Trophoblast cell (in vitro differentiated cells and primary cell): ENCODE measurements around the gene GFRA1.

Experiments
- DNase-seq, 2 donors: peaks; one replicate each; pipeline ENCODE4 v3.0.0-alpha.2; 2016
- H2AFZ ChIP-seq: 2 replicates; pipeline ENCODE4 v1.6.1; 2013; ENCODE audit warnings: low read length, moderate library complexity, mild to moderate bottlenecking; ENCODE audit not compliant: insufficient read depth, poor library complexity
- H2AK5ac ChIP-seq: 2 replicates; pipeline ENCODE4 v1.6.1; 2013; ENCODE audit warnings: mild to moderate bottlenecking, low read length
- H2BK120ac ChIP-seq: 2 replicates; pipeline ENCODE4 v1.6.1; 2013; ENCODE audit warnings: low read length, mild to moderate bottlenecking, moderate library complexity; ENCODE audit not compliant: insufficient read depth, poor library complexity
- H2BK12ac ChIP-seq: 2 replicates; pipeline ENCODE4 v1.6.1; 2013; ENCODE audit warnings: mild to moderate bottlenecking, low read length, moderate library complexity
- H2BK5ac ChIP-seq: 2 replicates; pipeline ENCODE4 v1.6.1; 2013; ENCODE audit warnings: low read length, low read depth, moderate library complexity, mild to moderate bottlenecking; ENCODE audit not compliant: poor library complexity
- H3K14ac ChIP-seq: 2 replicates; pipeline ENCODE4 v1.6.1; 2013; ENCODE audit warnings: mild to moderate bottlenecking, low read length
- H3K18ac ChIP-seq: 2 replicates; pipeline ENCODE4 v1.6.1; 2013; ENCODE audit warnings: mild to moderate bottlenecking, low read length
- H3K23ac ChIP-seq: 2 replicates; pipeline ENCODE4 v1.6.1; 2013; ENCODE audit warnings: low read length
- H3K27ac ChIP-seq: 2 replicates; pipeline ENCODE4 v1.5.1; 2013; ENCODE audit warnings: low read depth, mild to moderate bottlenecking, inconsistent platforms, low read length, moderate library complexity
- H3K27me3 ChIP-seq: 2 replicates; pipeline ENCODE4 v1.6.1; 2013; ENCODE audit warnings: inconsistent platforms, mild to moderate bottlenecking, low read length, moderate library complexity; ENCODE audit not compliant: insufficient read depth
- H3K36me3 ChIP-seq, 2 experiments: 1 replicate in 1 of 2; 2 replicates in 1 of 2; pipeline ENCODE4 v1.6.1; 2013; ENCODE audit warnings: low read length in 2 of 2, mild to moderate bottlenecking in 2 of 2, moderate library complexity in 1 of 2; ENCODE audit not compliant: insufficient read depth in 2 of 2, control insufficient read depth in 1 of 2
- H3K4ac ChIP-seq: 2 replicates; pipeline ENCODE4 v1.6.1; 2013; ENCODE audit warnings: low read depth, mild to moderate bottlenecking, low read length, moderate library complexity
- H3K4me1 ChIP-seq, 2 experiments: 1 replicate in 1 of 2; 2 replicates in 1 of 2; pipeline ENCODE4 v1.6.1; 2013; ENCODE audit warnings: low read length in 2 of 2, mild to moderate bottlenecking in 2 of 2, moderate library complexity in 1 of 2; ENCODE audit not compliant: insufficient read depth in 2 of 2, control insufficient read depth in 1 of 2
- H3K4me2 ChIP-seq: 2 replicates; pipeline ENCODE4 v1.6.1; 2013; ENCODE audit warnings: inconsistent platforms, mild to moderate bottlenecking, low read length, moderate library complexity
- H3K4me3 ChIP-seq: 2 replicates; pipeline ENCODE4 v1.5.1; 2013; ENCODE audit warnings: mild to moderate bottlenecking, low read depth, low read length, inconsistent platforms
- H3K79me1 ChIP-seq: one replicate; pipeline ENCODE4 v1.6.1; 2013; ENCODE audit warnings: low read length
- H3K79me2 ChIP-seq: 2 replicates; pipeline ENCODE4 v1.6.1; 2013; ENCODE audit warnings: low read length, mild to moderate bottlenecking; ENCODE audit not compliant: control insufficient read depth, insufficient read depth, poor library complexity
- H3K9ac ChIP-seq: 2 replicates; pipeline ENCODE4 v1.6.1; 2013; ENCODE audit warnings: mild to moderate bottlenecking, low read length
- H3K9me3 ChIP-seq: 2 replicates; pipeline ENCODE4 v1.6.1; 2013; ENCODE audit warnings: low read depth, mild to moderate bottlenecking, control low read depth, inconsistent platforms, low read length; ENCODE audit not compliant: insufficient read depth
- H4K12ac ChIP-seq: 2 replicates; pipeline ENCODE4 v1.6.1; 2013; ENCODE audit warnings: low read depth, mild to moderate bottlenecking, low read length, moderate library complexity
- H4K8ac ChIP-seq: 2 replicates; pipeline ENCODE4 v1.6.1; 2013; ENCODE audit warnings: low read depth, mild to moderate bottlenecking, low read length, moderate library complexity
- H4K91ac ChIP-seq: one replicate; pipeline ENCODE4 v1.6.1; 2013; ENCODE audit warnings: low read depth, mild to moderate bottlenecking, low read length, moderate library complexity
- WGBS: extraction: QIAGEN DNeasy Blood & Tissue Kit; methylation state at CpG from one replicate; pipeline ENCODE4 v1.1.7; 2013; ENCODE audit warnings: missing lambda C conversion rate; ENCODE audit not compliant: insufficient read length, insufficient coverage; ENCODE audit errors: extremely low coverage; 5-methylcytosine and 5-hydroxymethylcytosine counted together

The GFRA1 gene

GRCh38 chr10:116026725-116027124, 246.3 kb downstream of the GFRA1 start:
- Histone ChIP-seq H4K91ac (no peak overlapping the region), H2BK120ac (no peak overlapping the region), H3K4ac (no peak overlapping the region), H4K8ac (no peak overlapping the region), H3K4me1 (no peaks in the 10 kb centered on the region), H3K27me3 (no peaks in the 10 kb centered on the region), H2BK5ac (no peak overlapping the region), H3K23ac (no peak overlapping the region), H3K27ac (no peak overlapping the region), H2AK5ac (no peak overlapping the region), H3K36me3 (no peaks in the 10 kb centered on the region), H4K12ac (no peak overlapping the region), H3K14ac (no peak overlapping the region), H3K4me2 (no peak overlapping the region), H3K9ac (no peak overlapping the region), H3K18ac (no peak overlapping the region), H3K4me3 (no peak overlapping the region), H3K79me1 (no peaks in the 10 kb centered on the region), H3K79me2 (no peaks in the 10 kb centered on the region), H3K9me3 (peaks cover 3% of the 10 kb centered on the region), H2BK12ac (no peak overlapping the region), H2AFZ (no peak overlapping the region)
- WGBS = no CpG with 5 or more reads among the region's 6 CpGs
- DNase-seq = no peak

- H3K18ac ChIP-seq = no peak overlapping the region
- H3K4me1 ChIP-seq = no peaks in the 10 kb centered on the region
- no peak overlapping the region for H2BK120ac ChIP-seq
- H2BK5ac ChIP-seq = no peak overlapping the region
- no peak overlapping the region for H3K23ac ChIP-seq
- no peak overlapping the region for H2AK5ac ChIP-seq
- H4K91ac ChIP-seq = no peak overlapping the region
- no peak overlapping the region for H3K14ac ChIP-seq
- no peaks in the 10 kb centered on the region for H3K36me3 ChIP-seq
- WGBS = no CpG with 5 or more reads among the region's 1 CpG
- peaks cover 3% of the 10 kb centered on the region for H3K9me3 ChIP-seq
- no peak overlapping the region for H3K27ac ChIP-seq
- no peak for DNase-seq
- H2BK12ac ChIP-seq = no peak overlapping the region
- H3K9ac ChIP-seq = no peak overlapping the region
- H3K79me1 ChIP-seq = no peaks in the 10 kb centered on the region
- no peaks in the 10 kb centered on the region for H3K79me2 ChIP-seq
- H2AFZ ChIP-seq = no peak overlapping the region
- no peak overlapping the region for H4K8ac ChIP-seq
- H3K4me2 ChIP-seq = no peak overlapping the region
- no peak overlapping the region for H3K4me3 ChIP-seq
- no peak overlapping the region for H3K4ac ChIP-seq
- no peaks in the 10 kb centered on the region for H3K27me3 ChIP-seq
- H4K12ac ChIP-seq = no peak overlapping the region
Measured at GRCh38 chr10:116026315-116026714, 246.7 kb downstream of the GFRA1 start.

- H3K4ac ChIP-seq = no peak overlapping the region
- no peak overlapping the region for H3K14ac ChIP-seq
- no peak overlapping the region for H2AK5ac ChIP-seq
- no peak overlapping the region for H4K12ac ChIP-seq
- H3K4me2 ChIP-seq = no peak overlapping the region
- no peaks in the 10 kb centered on the region for H3K4me1 ChIP-seq
- no peak overlapping the region for H2BK120ac ChIP-seq
- no peak overlapping the region for H3K4me3 ChIP-seq
- peaks cover 1% of the 10 kb centered on the region for H3K9me3 ChIP-seq
- DNase-seq = no peak
- no peak overlapping the region for H3K23ac ChIP-seq
- no peaks in the 10 kb centered on the region for H3K36me3 ChIP-seq
- H2AFZ ChIP-seq = no peak overlapping the region
- no peak overlapping the region for H4K8ac ChIP-seq
- WGBS = no CpG with 5 or more reads among the region's 3 CpGs
- H3K27ac ChIP-seq = no peak overlapping the region
- H3K9ac ChIP-seq = no peak overlapping the region
- no peak overlapping the region for H2BK12ac ChIP-seq
- H3K79me1 ChIP-seq = no peaks in the 10 kb centered on the region
- H3K79me2 ChIP-seq = no peaks in the 10 kb centered on the region
- H3K27me3 ChIP-seq = no peaks in the 10 kb centered on the region
- H3K18ac ChIP-seq = no peak overlapping the region
- H4K91ac ChIP-seq = no peak overlapping the region
- H2BK5ac ChIP-seq = no peak overlapping the region
Measured at GRCh38 chr10:116024271-116024878, 248.6 kb downstream of the GFRA1 start.

GRCh38 chr10:116017405-116017804, 255.6 kb downstream of the GFRA1 start:
- no peak overlapping the region for H2BK5ac ChIP-seq

More at GRCh38 chr10:116017405-116017804, 255.6 kb downstream of the GFRA1 start:
- H3K79me1 ChIP-seq = no peaks in the 10 kb centered on the region
- no peak overlapping the region for H2BK12ac ChIP-seq
- H3K27ac ChIP-seq = no peak overlapping the region
- H3K27me3 ChIP-seq = no peaks in the 10 kb centered on the region
- H2AFZ ChIP-seq = no peak overlapping the region
- no peak overlapping the region for H4K91ac ChIP-seq
- no peak overlapping the region for H3K23ac ChIP-seq
- H4K12ac ChIP-seq = no peak overlapping the region
- no peak overlapping the region for H3K14ac ChIP-seq
- no peak overlapping the region for H3K9ac ChIP-seq
- no peak overlapping the region for H2BK120ac ChIP-seq
- H3K4me2 ChIP-seq = no peak overlapping the region
- H3K4ac ChIP-seq = no peak overlapping the region
- no peak overlapping the region for H3K4me3 ChIP-seq
- H3K9me3 ChIP-seq = peaks cover 1% of the 10 kb centered on the region
- H3K18ac ChIP-seq = no peak overlapping the region
- H3K36me3 ChIP-seq = no peaks in the 10 kb centered on the region
- no CpG with 5 or more reads among the region's 2 CpGs for WGBS
- DNase-seq = no peak
- H3K79me2 ChIP-seq = no peaks in the 10 kb centered on the region
- no peak overlapping the region for H4K8ac ChIP-seq
- peaks cover 4 to 14% of the 10 kb centered on the region in 2 experiments for H3K4me1 ChIP-seq
- H2AK5ac ChIP-seq = no peak overlapping the region
